Activated CD8-positive, alpha-beta memory T cell treated with anti-CD3 and anti-CD28 coated beads, Interleukin-2, amount 50 U/mL, for 24 hours (primary cell): Measurements from ENCODE around the gene RERE.
"Not testable (repeated sequence)": the region's sequence is repeated elsewhere in the genome, so short reads cannot be mapped to it uniquely, and the experiment has no call there.

Experiments
- DNase-seq: peaks from one replicate; pipeline ENCODE4 v3.0.0-alpha.2; 2020; ENCODE audit errors: extremely low read depth

Gene RERE

GRCh38 chr1:8752411-8752810, 65.0 kb downstream of the RERE start:
- DNase-seq: no peak

- DNase-seq: no peak
These were observed 65.5 kb downstream of the RERE start for GRCh38 chr1:8751984-8752383.

GRCh38 chr1:8747879-8748825, 69.3 kb downstream of the RERE start:
- no peak for DNase-seq

- no peak for DNase-seq
These were observed 70.9 kb downstream of the RERE start for GRCh38 chr1:8746554-8746953.

GRCh38 chr1:8745749-8746390, 71.6 kb downstream of the RERE start:
- no peak for DNase-seq

GRCh38 chr1:8745346-8745745, 72.1 kb downstream of the RERE start:
- no peak for DNase-seq

GRCh38 chr1:8742022-8742924, 75.2 kb downstream of the RERE start:
- no peak for DNase-seq

- no peak for DNase-seq
These were observed 77.4 kb downstream of the RERE start for GRCh38 chr1:8740034-8740449.

GRCh38 chr1:8739377-8739776, 78.1 kb downstream of the RERE start:
- DNase-seq: no peak

GRCh38 chr1:8736927-8737326, 80.5 kb downstream of the RERE start:
- DNase-seq: no peak

- no peak for DNase-seq
These were observed 84.0 kb downstream of the RERE start for GRCh38 chr1:8733484-8733883.

GRCh38 chr1:8731162-8731561, 86.3 kb downstream of the RERE start:
- no peak for DNase-seq

GRCh38 chr1:8728464-8728863, 89.0 kb downstream of the RERE start:
- DNase-seq: no peak

- DNase-seq: no peak
These were observed 89.6 kb downstream of the RERE start for GRCh38 chr1:8727809-8728213.

GRCh38 chr1:8727316-8727715, 90.1 kb downstream of the RERE start:
- not testable (repeated sequence) for DNase-seq

GRCh38 chr1:8726801-8727186, 90.6 kb downstream of the RERE start:
- DNase-seq: not testable (repeated sequence)

- no peak for DNase-seq
These were observed 94.4 kb downstream of the RERE start for GRCh38 chr1:8723010-8723409.

GRCh38 chr1:8722366-8722765, 95.1 kb downstream of the RERE start:
- no peak for DNase-seq

GRCh38 chr1:8721679-8722324, 95.6 kb downstream of the RERE start:
- DNase-seq: no peak

GRCh38 chr1:8720347-8720746, 97.1 kb downstream of the RERE start:
- DNase-seq: no peak

GRCh38 chr1:8718850-8719361, 98.5 kb downstream of the RERE start:
- no peak for DNase-seq
